PC-9 (cell line): ENCODE data around the gene INTS3.

ENCODE experiments used
- EZH2 ChIP-seq: fragments of 200-600 bp; sonication (generic); IDR thresholded peaks from 2 replicates; pipeline ENCODE4 v1.8.0; 2017; ENCODE audit warnings: antibody characterized with exemption, low read depth
- TF ChIP-seq, protein P1 (sequence below): fragments of 200-600 bp; sonication (generic); conservative IDR thresholded peaks from 2 replicates; pipeline ENCODE4 v1.6.1; 2017; ENCODE audit warnings: mixed run types, antibody characterized with exemption, mild to moderate bottlenecking, moderate library complexity

DNA sequence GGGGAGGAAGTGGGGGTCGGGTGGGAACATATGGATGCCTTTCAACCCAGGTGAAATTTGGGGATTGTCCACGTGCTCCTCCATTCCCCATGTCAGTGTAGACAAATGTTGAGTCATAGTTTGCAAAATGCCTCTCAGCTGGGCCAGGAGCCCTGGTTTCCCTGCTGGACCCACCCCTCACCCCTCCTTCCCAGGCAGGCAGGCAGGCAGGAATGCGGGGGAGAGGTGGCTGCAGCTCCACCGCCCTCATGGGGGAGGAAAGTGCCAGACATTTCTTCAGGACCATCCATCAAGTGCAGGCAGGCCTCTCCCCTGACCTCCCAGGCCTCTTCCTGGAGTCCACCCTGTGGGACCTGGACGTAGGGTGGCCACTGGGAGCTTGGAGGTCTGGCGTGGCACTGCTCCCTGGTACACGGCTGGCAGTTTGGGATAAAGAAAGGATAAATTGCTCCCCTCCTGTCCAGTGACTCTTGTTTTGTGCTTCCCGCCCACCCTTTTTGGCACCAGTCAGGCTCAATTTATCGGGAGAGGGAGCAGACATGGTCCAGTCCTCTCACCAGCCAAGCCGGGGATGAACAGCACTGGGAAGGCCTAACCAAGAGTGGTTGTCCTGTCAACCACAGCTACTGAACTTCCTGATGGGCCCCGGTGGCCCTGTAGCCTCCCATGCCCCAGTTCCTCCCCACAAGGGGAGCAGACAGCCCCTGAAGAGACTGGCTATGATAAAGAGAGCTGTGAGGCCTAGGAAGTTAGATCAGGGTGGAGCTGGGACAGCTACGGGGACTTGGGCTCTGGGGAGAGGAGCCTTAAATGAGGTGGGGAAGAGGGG is 30.4 kb upstream of the INTS3 start:
- TF ChIP-seq, protein P1, sequence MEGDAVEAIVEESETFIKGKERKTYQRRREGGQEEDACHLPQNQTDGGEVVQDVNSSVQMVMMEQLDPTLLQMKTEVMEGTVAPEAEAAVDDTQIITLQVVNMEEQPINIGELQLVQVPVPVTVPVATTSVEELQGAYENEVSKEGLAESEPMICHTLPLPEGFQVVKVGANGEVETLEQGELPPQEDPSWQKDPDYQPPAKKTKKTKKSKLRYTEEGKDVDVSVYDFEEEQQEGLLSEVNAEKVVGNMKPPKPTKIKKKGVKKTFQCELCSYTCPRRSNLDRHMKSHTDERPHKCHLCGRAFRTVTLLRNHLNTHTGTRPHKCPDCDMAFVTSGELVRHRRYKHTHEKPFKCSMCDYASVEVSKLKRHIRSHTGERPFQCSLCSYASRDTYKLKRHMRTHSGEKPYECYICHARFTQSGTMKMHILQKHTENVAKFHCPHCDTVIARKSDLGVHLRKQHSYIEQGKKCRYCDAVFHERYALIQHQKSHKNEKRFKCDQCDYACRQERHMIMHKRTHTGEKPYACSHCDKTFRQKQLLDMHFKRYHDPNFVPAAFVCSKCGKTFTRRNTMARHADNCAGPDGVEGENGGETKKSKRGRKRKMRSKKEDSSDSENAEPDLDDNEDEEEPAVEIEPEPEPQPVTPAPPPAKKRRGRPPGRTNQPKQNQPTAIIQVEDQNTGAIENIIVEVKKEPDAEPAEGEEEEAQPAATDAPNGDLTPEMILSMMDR = no peak
- no peak for TF ChIP-seq EZH2
